Activated CD4-positive, alpha-beta T cell treated with anti-CD3 and anti-CD28 coated beads for 36 hours (primary cell): ENCODE measurements around the gene TMEM203. TPM values are rescaled to one million over a fixed set of nuclear protein-coding genes. Genes with fewer than 3 reads are reported as not detected.

Source experiments
- ATAC-seq: fragments of 200-7000 bp; cut with Tn5 transposase; one replicate; pipeline ENCODE4 v1.10.0; 2021; ENCODE audit warnings: mild to moderate bottlenecking, moderate library complexity
- CTCF ChIA-PET: fragments of 350-600 bp; sonication (Branson Sonifier 250); formaldehyde crosslinking; loops from one replicate; lab custom pipeline; 2021; ENCODE audit warnings: antibody characterized with exemption; lab: Charles Lee
- POLR2A ChIA-PET: fragments of 350-600 bp; sonication (Branson Sonifier 250); formaldehyde crosslinking; loops from one replicate; lab custom pipeline; 2021; ENCODE audit warnings: antibody characterized with exemption, inconsistent platforms; lab: Charles Lee
- DNase-seq: peaks from one replicate; pipeline ENCODE4 v3.0.0-alpha.2; 2020
- H3K27ac Mint-ChIP-seq: one replicate; pipeline ENCODE4 v1.8.0; 2021; ENCODE audit warnings: mixed read lengths
- H3K27me3 Mint-ChIP-seq: one replicate; pipeline ENCODE4 v1.8.0; 2021; ENCODE audit warnings: mixed read lengths
- H3K36me3 Mint-ChIP-seq: one replicate; pipeline ENCODE4 v1.8.0; 2021; ENCODE audit warnings: low read depth, mixed read lengths
- H3K4me1 Mint-ChIP-seq: one replicate; pipeline ENCODE4 v1.8.0; 2021; ENCODE audit warnings: mixed read lengths
- H3K4me3 Mint-ChIP-seq: one replicate; pipeline ENCODE4 v1.8.0; 2021; ENCODE audit warnings: mild to moderate bottlenecking, moderate library complexity, mixed read lengths
- H3K9me3 Mint-ChIP-seq: one replicate; pipeline ENCODE4 v1.8.0; 2021; ENCODE audit warnings: low read depth, mixed read lengths
- intact Hi-C, 2 experiments: fragments of 100-400 bp; cut with DNase I in 1 of 2; cut with micrococcal nuclease in 1 of 2; formaldehyde crosslinking; loops; one replicate each; pipeline versions ENCODE4 v1.14.2 to v1.15.1; 2022 to 2024; cut with DNase I, micrococcal nuclease
- total RNA-seq, 2 experiments: library from RNA; stranded (reverse); gene quantifications; one replicate each; pipeline ENCODE4 v1.2.3, GENCODE V29; 2021

Gene TMEM203
- total RNA-seq, 2 experiments from 2014 or later, result 25.0 to 30.7 TPM

GRCh38 chr9:137215196-137215986 lies 9.9 kb upstream of the TMEM203 start:
- peaks cover 4% of the 10 kb centered on the region for H3K36me3 Mint-ChIP-seq
- no peaks in the 10 kb centered on the region for H3K9me3 Mint-ChIP-seq
- no peaks in the 10 kb centered on the region for H3K4me1 Mint-ChIP-seq
- ATAC-seq (no peak), DNase-seq (no peak)
- H3K4me3 Mint-ChIP-seq, result no peak overlapping the region
- no peak overlapping the region for H3K27ac Mint-ChIP-seq
- ChIA-PET CTCF (no interaction called here), POLR2A (interaction anchor here (0.8 to 1.1 kb wide), 2 partner anchors 21 to 97 kb away, joined by 3 read pairs; no protein-coding TSS in a partner anchor)
- intact Hi-C loops, result no loop called here
- no peaks in the 10 kb centered on the region for H3K27me3 Mint-ChIP-seq

- DNase-seq (no peak), ATAC-seq (no peak)
- Mint-ChIP-seq H3K4me1 (no peaks in the 10 kb centered on the region), H3K4me3 (no peak overlapping the region), H3K36me3 (peaks cover 6% of the 10 kb centered on the region), H3K27ac (no peak overlapping the region), H3K9me3 (no peaks in the 10 kb centered on the region), H3K27me3 (no peaks in the 10 kb centered on the region)
- ChIA-PET POLR2A (interaction anchor here (0.8 kb wide), 1 partner anchor 22 kb away, joined by 3 read pairs; no protein-coding TSS in a partner anchor), CTCF (no interaction called here)
- intact Hi-C loops, result no loop called here
Observed at GRCh38 chr9:137214620-137215019, 9.2 kb upstream of the TMEM203 start.

- H3K4me1 Mint-ChIP-seq, result no peaks in the 10 kb centered on the region
- intact Hi-C loops, result no loop called here
- ChIA-PET CTCF (no interaction called here), POLR2A (no interaction called here)
- no peak overlapping the region for H3K27ac Mint-ChIP-seq
- H3K27me3 Mint-ChIP-seq, result no peaks in the 10 kb centered on the region
- H3K4me3 Mint-ChIP-seq, result no peak overlapping the region
- DNase-seq (no peak), ATAC-seq (no peak)
- H3K36me3 Mint-ChIP-seq, result peaks cover 10% of the 10 kb centered on the region
- H3K9me3 Mint-ChIP-seq, result no peaks in the 10 kb centered on the region
Observed at GRCh38 chr9:137213160-137214060, 8.0 kb upstream of the TMEM203 start.

- Mint-ChIP-seq H3K4me3 (no peak overlapping the region), H3K36me3 (peaks cover 12% of the 10 kb centered on the region), H3K9me3 (no peaks in the 10 kb centered on the region), H3K27me3 (no peaks in the 10 kb centered on the region), H3K4me1 (peaks cover 1% of the 10 kb centered on the region), H3K27ac (no peak overlapping the region)
- ChIA-PET CTCF (interaction anchor here (1.0 kb wide), 1 partner anchor 23 kb away, joined by 3 read pairs; no protein-coding TSS in a partner anchor), POLR2A (no interaction called here)
- ATAC-seq, result no peak
- no peak for DNase-seq
- intact Hi-C loops, result no loop called here
Observed at GRCh38 chr9:137212520-137212919, 7.1 kb upstream of the TMEM203 start.

GRCh38 chr9:137211532-137211931 lies 6.1 kb upstream of the TMEM203 start:
- intact Hi-C loops, result no loop called here
- Mint-ChIP-seq H3K4me1 (peaks cover 11% of the 10 kb centered on the region), H3K27me3 (no peaks in the 10 kb centered on the region), H3K36me3 (peaks cover 20% of the 10 kb centered on the region), H3K27ac (no peak overlapping the region), H3K4me3 (no peak overlapping the region), H3K9me3 (no peaks in the 10 kb centered on the region)
- POLR2A ChIA-PET, result no interaction called here
- DNase-seq (no peak), ATAC-seq (no peak)
- CTCF ChIA-PET, result interaction anchor here (1.0 to 1.7 kb wide), 2 partner anchors 11 to 22 kb away, joined by 3 to 4 read pairs; partner anchors contain the start of gene TPRN

GRCh38 chr9:137206602-137207001 lies 1.2 kb upstream of the TMEM203 start:
- CTCF ChIA-PET, result interaction anchor here (1.2 to 1.9 kb wide), 3 partner anchors 10 to 30 kb away, joined by 3 to 8 read pairs (median 4); a partner anchor contains a TSS
- H3K36me3 Mint-ChIP-seq, result peaks cover 20% of the 10 kb centered on the region
- H3K27ac Mint-ChIP-seq, result peak overlapping the region; percentile 84
- H3K27me3 Mint-ChIP-seq, result no peaks in the 10 kb centered on the region
- peak overlapping the region; percentile 93 for H3K4me3 Mint-ChIP-seq
- H3K4me1 Mint-ChIP-seq, result peaks cover 35% of the 10 kb centered on the region
- POLR2A ChIA-PET, result interaction anchor here (0.6 kb wide), 1 partner anchor 804 kb away, joined by 3 read pairs; no protein-coding TSS in a partner anchor
- intact Hi-C loops, result no loop called here
- ATAC-seq (no peak), DNase-seq (no peak)
- H3K9me3 Mint-ChIP-seq, result no peaks in the 10 kb centered on the region

GRCh38 chr9:137204731-137205125 lies 720 bp downstream of the TMEM203 start:
- peak overlapping the region; percentile 93 for H3K27ac Mint-ChIP-seq
- intact Hi-C loops, result loop anchor here (1.0 to 5.0 kb wide), 9 partner anchors 15 to 317 kb away; partner anchors contain the start of genes TUBB4B (in 2 of the 2), ANAPC2 (in 1 of the 2), DPP7 (in 1 of the 2) and NELFB (in 1 of the 2)
- ChIA-PET CTCF (interaction anchor here (0.6 to 2.4 kb wide), 5 partner anchors 18 to 363 kb away, joined by 3 to 11 read pairs (median 5); partner anchors contain the start of genes RNF208 and RNF224), POLR2A (interaction anchor here (0.7 to 1.0 kb wide), 2 partner anchors 50 to 121 kb away, joined by 3 read pairs; partner anchors contain the start of gene NELFB)
- H3K36me3 Mint-ChIP-seq, result peaks cover 18% of the 10 kb centered on the region
- no peaks in the 10 kb centered on the region for H3K9me3 Mint-ChIP-seq
- DNase-seq (no peak), ATAC-seq (no peak)
- H3K4me1 Mint-ChIP-seq, result peaks cover 39% of the 10 kb centered on the region
- H3K27me3 Mint-ChIP-seq, result no peaks in the 10 kb centered on the region
- H3K4me3 Mint-ChIP-seq, result peak overlapping the region; percentile 93

GRCh38 chr9:137202966-137203365 lies 2.5 kb downstream of the TMEM203 start:
- CTCF ChIA-PET, result interaction anchor here (1.9 kb wide), 1 partner anchor 34 kb away, joined by 5 read pairs; no protein-coding TSS in a partner anchor
- H3K9me3 Mint-ChIP-seq, result no peaks in the 10 kb centered on the region
- no peaks in the 10 kb centered on the region for H3K27me3 Mint-ChIP-seq
- peaks cover 14% of the 10 kb centered on the region for H3K36me3 Mint-ChIP-seq
- no peak overlapping the region for H3K4me3 Mint-ChIP-seq
- POLR2A ChIA-PET, result no interaction called here
- DNase-seq (no peak), ATAC-seq (no peak)
- peaks cover 43% of the 10 kb centered on the region for H3K4me1 Mint-ChIP-seq
- H3K27ac Mint-ChIP-seq, result no peak overlapping the region
- intact Hi-C loops, result loop anchor here in 1 of 2 experiments (5.0 kb wide), 1 partner anchor 316 kb away; the partner anchor contains the start of gene TRAF2

GRCh38 chr9:137201205-137201868 lies 4.1 kb downstream of the TMEM203 start:
- Mint-ChIP-seq H3K9me3 (no peaks in the 10 kb centered on the region), H3K4me3 (peak overlapping the region; percentile 79), H3K36me3 (peaks cover 4% of the 10 kb centered on the region), H3K4me1 (peaks cover 30% of the 10 kb centered on the region), H3K27ac (peak overlapping the region; percentile 76), H3K27me3 (no peaks in the 10 kb centered on the region)
- POLR2A ChIA-PET, result interaction anchor here (0.5 to 1.2 kb wide), 7 partner anchors 12 to 424 kb away, joined by 3 to 8 read pairs (median 4); partner anchors contain the start of genes SSNA1 and TUBB4B
- DNase-seq, result no peak
- CTCF ChIA-PET, result interaction anchor here (0.7 to 1.3 kb wide), 9 partner anchors 10 to 115 kb away, joined by 3 to 5 read pairs (median 4); partner anchors contain the start of genes ANAPC2, MAN1B1, NELFB and RNF224
- intact Hi-C loops, result loop anchor here in 1 of 2 experiments (5.0 kb wide), 1 partner anchor 314 kb away; the partner anchor contains the start of gene TRAF2
- ATAC-seq, result no peak
